ENCODE measurements around the gene CHRNA1.

CHRNA1 gene

GRCh38 chr2:174764280-174765255 lies at the start of gene CHRNA1:
Gene CHRNA1 (minus strand): TSS chr2:174764472. CDS start chr2:174764394, 78 bp downstream.
- TF ChIP-seq, protein P1, sequence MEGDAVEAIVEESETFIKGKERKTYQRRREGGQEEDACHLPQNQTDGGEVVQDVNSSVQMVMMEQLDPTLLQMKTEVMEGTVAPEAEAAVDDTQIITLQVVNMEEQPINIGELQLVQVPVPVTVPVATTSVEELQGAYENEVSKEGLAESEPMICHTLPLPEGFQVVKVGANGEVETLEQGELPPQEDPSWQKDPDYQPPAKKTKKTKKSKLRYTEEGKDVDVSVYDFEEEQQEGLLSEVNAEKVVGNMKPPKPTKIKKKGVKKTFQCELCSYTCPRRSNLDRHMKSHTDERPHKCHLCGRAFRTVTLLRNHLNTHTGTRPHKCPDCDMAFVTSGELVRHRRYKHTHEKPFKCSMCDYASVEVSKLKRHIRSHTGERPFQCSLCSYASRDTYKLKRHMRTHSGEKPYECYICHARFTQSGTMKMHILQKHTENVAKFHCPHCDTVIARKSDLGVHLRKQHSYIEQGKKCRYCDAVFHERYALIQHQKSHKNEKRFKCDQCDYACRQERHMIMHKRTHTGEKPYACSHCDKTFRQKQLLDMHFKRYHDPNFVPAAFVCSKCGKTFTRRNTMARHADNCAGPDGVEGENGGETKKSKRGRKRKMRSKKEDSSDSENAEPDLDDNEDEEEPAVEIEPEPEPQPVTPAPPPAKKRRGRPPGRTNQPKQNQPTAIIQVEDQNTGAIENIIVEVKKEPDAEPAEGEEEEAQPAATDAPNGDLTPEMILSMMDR (IDR thresholded peaks at IDR 0.05; ENCODE audit: low read depth, low read length) = no peak
- DNase-seq (ENCODE audit: extremely low read depth, low read depth) = no peak

- TF ChIP-seq, protein P1 (IDR thresholded peaks at IDR 0.05; ENCODE audit: low read depth, low read length) = no peak
- no peak for DNase-seq (ENCODE audit: extremely low read depth, low read depth)
Observed at GRCh38 chr2:174812037-174812436, 47.8 kb upstream of the CHRNA1 start.

DNA sequence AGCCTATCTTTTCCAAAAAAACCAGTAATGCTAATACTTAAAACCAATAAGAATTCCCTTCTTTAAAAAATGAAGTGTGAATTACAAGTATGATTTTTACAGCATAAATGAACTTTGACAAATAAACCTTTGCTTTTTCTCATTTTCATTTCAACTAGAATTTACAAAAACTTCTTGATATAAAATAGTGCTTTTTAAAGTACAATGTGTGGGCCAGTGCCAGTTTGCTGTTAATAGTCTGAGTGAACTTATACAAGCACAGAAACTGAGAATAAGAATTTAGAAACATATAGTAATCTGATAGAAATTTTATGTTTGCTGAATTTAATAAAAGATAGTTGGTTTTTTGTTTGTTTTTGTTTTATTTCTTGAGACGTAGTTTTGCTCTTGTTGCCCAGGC lies 43.7 kb upstream of the CHRNA1 start:
- DNase-seq (ENCODE audit: extremely low read depth, low read depth) = no peak

DNA sequence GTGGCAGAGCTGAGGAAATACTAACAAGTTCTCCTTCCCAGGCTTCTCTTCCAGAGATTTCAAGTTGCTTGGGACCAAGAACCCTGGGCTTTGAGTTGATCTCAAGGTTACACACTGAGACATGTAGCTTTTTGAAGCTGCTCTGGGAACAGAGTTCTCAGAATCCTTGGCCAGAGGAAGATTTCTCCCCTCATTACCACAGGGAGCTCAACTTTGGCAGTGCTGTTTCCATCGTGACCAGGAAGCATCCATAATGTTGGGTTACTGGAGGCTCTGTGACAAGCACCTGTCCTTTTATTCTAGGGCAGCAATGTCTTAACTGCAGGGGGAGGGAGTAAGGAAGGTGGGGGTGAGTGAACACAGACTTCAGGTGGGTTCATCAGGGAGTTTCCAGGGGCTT lies 41.5 kb upstream of the CHRNA1 start:
- TF ChIP-seq, protein P1 (IDR thresholded peaks at IDR 0.05; ENCODE audit: low read depth, low read length) = no peak
- DNase-seq (ENCODE audit: extremely low read depth, low read depth) = no peak

More for the DNA sequence above, 43.7 kb upstream of the CHRNA1 start:
- TF ChIP-seq, protein P1 (IDR thresholded peaks at IDR 0.05; ENCODE audit: low read depth, low read length) = no peak

DNA sequence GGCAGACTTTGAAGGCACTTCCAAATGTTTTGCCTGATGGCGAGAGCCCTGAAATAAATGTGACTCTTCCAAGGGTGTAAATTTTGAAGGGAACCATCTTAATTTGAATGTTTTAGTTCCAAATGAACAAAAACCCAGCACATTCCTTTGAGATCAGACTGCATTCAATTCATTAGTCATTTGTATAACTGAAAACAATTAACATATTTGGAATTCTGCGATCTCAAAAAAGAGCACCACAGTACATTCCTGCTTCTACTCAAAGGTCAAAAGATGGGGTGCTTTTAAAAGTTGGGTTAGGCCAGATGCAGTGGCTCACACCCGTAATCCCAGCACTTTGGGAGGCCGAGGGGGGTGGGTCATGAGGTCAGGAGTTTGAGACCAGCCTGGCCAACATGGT lies 38.2 kb upstream of the CHRNA1 start:
- TF ChIP-seq, protein P1 (IDR thresholded peaks at IDR 0.05; ENCODE audit: low read depth, low read length) = no peak
- DNase-seq (ENCODE audit: extremely low read depth, low read depth) = no peak

- no peak for DNase-seq (ENCODE audit: extremely low read depth, low read depth)
- TF ChIP-seq, protein P1 (IDR thresholded peaks at IDR 0.05; ENCODE audit: low read depth, low read length) = no peak
Observed at GRCh38 chr2:174800436-174801205, 36.3 kb upstream of the CHRNA1 start.

GRCh38 chr2:174798801-174799200 lies 34.5 kb upstream of the CHRNA1 start:
- TF ChIP-seq, protein P1 (IDR thresholded peaks at IDR 0.05; ENCODE audit: low read depth, low read length) = no peak
- no peak for DNase-seq (ENCODE audit: extremely low read depth, low read depth)
